HG02678 (cell line): ENCODE measurements around the gene TLX1.

Experiments
- ATAC-seq: cut with Tn5 transposase; IDR thresholded peaks from one replicate; pipeline ENCODE4 v1.9.1; 2021; ENCODE audit warnings: mild to moderate bottlenecking, moderate library complexity; ENCODE audit not compliant: unreplicated experiment

The TLX1 gene

GRCh38 chr10:101111547-101111946 lies 19.6 kb upstream of the TLX1 start:
- no peak for ATAC-seq

DNA sequence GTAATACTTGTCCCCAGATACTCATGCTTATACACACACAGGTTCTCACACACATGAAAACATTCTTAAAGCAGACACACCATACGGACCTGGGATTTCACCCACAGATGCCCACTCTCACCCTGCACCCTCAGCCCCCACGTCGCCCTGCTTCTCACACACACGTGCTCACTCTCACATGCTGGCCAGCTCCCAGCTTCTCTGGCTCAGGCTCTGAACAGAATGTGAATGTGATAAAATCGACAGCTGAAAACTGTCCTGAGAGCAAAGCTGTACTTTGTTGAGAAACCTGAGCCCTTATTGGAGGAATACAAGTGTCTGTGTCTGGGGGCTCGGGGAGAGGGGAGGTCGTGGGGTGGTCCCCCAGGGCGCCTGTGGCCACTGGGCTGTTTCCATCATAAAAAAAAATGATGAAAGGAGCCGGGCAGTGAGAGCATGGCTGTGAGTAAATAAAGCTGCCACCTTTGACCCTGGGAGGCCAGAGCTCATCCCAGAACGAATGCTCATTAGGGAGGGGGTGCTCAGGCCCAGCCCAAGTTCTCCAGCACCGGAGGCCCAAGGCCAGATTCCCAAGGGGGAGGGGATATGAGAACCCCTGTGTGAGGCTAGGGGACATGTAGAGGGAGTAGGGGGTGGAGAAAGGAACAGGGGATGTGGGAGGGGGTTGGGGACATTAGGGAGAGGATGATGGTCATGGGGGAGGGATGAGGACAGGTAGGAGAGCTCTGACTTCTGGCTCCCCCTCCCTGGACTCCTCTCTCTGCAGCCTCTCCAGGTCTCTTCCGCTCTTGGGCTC lies 18.1 kb upstream of the TLX1 start:
- no peak for ATAC-seq

DNA sequence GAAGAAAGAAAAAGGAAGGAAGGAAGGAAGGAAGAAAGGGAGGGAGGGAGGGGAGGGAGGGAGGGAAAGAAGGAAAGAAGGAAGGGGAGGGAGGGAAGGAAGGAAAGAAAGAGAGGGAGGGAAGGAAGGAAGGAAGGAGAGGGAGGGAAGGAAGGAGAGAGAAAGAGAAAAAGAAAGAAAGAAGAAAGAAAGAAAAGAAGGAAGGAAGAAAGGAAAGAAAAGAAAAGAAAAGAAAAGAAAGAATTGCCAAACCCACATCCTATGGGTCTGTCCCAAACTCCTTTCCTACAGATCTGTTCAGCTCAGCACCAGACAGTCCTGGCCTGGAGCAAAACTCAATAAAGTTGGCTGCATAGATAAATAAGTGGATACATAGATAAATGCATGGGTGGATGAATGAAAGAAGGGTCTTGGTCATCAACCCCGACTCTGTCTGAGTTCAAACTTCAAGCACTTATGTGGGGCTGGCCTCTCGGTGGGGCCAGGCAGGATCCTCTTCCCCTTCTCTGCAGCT lies 17.2 kb upstream of the TLX1 start:
- ATAC-seq, result no peak

- ATAC-seq, result no peak
Observed at GRCh38 chr10:101114646-101115045, 16.5 kb upstream of the TLX1 start.

GRCh38 chr10:101116754-101117153 lies 14.3 kb upstream of the TLX1 start:
- ATAC-seq, result no peak

DNA sequence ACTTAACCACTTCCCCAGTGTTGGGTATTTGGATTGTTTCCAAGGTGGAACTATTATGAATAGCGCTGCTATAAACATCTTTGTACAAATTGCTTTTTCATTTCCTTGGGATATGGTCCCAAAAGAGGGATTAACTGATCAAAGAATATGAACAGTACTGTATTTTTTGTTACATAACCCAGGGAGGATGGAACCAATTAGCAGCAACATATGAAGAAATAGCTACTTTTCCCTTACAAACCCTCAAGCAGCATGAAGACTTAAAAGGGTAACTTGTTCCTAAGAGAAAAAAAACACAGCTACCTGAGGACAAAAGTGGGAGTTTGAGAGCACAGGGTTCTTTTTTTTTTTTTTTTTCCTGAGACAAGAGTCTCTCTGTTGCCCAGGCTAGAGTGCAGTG lies 13.1 kb upstream of the TLX1 start:
- ATAC-seq, result no peak

- ATAC-seq, result no peak
Observed at GRCh38 chr10:101120520-101120883, 10.6 kb upstream of the TLX1 start.

GRCh38 chr10:101120884-101121653 lies 10.0 kb upstream of the TLX1 start:
- ATAC-seq, result no peak

- ATAC-seq, result no peak
Observed at GRCh38 chr10:101121654-101122031, 9.5 kb upstream of the TLX1 start.

DNA sequence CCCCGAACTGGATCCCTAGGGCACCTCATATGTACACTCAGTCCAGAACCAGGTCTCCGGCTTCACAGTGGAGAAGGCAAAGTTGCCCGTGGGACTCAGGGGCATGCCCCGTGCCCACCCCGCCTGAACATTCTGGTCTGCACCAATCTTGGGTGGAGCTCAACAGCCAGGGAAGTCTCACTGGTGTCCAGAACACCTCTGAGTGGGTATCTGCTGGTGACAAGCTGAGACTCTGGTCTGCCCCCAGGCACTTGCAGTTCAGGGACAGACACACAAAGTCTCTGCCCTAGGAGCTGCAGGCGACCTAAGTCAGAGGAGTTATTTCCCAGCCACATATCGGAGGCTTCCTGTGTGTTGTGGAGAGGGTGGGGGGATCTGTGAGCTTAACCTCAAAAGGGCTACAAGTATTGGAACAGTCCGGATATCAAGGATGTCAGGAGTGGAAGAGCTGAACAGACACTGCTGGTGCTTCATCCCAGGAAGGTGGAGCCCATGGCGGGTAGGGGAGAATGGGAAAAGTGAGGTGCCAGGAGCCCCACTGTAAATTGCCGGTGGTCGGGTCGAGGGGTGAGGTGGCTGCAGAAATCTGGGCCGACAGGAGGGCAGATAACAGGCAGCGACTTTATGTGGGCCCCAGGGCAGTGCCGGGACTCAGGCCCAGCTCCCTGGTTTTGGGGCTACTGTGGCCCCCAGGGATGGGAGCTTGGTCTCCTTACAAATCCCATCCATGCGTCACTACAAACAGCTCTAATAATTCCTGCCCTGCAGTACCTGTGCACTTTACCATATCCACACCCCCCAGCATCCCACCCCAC lies 8.6 kb upstream of the TLX1 start:
- ATAC-seq, result no peak

GRCh38 chr10:101123085-101123814 lies 7.8 kb upstream of the TLX1 start:
- no peak for ATAC-seq

- ATAC-seq, result no peak
Observed at GRCh38 chr10:101123815-101124617, 7.1 kb upstream of the TLX1 start.

GRCh38 chr10:101124933-101125332 lies 6.2 kb upstream of the TLX1 start:
- no peak for ATAC-seq

DNA sequence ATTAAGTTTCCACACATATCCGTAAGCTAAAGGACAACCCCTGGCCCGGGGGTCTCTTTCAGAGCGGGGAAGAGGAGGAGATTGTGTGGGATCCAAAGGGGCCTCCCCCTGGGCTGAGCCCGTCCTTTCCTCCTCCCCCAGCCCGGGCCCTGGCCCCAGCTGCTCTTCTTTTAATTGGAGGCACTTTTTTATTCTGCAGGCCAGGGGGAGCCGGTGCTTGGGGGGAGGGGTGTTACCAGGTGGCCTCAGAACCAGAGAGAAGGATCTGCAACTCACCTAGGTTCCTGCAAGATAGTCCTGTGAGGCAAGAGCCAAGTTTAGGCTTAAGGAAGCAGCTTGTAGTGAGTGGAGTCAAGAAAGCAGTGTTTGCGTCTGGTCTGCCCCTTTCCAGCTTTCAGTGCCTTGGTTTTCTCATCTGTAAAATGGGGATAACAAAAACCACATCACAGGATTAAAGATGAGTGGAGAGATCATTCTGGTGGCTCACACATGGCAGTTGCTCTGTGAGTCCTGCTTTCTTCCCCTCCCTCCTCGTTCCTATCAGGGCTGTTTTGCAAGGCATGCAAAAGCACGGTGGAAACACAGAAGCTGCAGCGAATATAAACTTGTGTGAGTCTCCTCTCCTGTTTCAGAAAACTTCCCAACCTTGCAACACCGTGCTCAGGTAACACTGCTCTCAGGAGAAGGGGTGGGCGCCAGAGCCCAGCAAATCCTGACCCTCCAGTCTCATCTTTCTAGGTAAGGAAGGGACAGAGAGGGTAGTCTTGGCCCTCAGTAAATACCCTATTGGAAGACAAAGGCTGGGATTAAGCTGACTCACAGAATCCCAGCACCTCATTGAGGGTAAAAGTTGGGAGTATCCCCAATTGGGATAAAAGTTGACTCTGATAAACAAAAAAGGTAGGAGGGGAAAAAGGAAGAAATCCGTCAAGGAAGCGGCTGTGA lies 4.1 kb upstream of the TLX1 start:
- ATAC-seq, result no peak

DNA sequence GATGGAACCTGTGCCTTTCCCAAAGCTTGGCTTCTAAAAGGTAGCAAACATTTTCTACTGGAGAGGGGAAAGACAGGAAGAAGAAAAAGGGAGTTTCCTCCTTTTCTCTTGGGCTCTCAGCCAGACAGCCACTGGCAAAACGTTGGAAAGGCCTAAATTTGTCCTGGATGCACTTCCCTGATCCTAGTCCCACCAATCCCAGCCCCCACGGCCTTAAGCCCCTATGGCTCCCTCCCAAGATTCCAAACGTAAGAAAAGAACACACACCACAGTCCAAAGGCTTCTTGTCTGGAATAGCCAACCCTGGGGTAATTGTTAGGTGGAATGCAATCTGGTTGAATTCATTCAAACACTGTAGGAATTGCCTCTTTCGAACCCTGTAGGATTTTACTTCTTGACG lies 959 bp upstream of the TLX1 start:
- ATAC-seq, result no peak

DNA sequence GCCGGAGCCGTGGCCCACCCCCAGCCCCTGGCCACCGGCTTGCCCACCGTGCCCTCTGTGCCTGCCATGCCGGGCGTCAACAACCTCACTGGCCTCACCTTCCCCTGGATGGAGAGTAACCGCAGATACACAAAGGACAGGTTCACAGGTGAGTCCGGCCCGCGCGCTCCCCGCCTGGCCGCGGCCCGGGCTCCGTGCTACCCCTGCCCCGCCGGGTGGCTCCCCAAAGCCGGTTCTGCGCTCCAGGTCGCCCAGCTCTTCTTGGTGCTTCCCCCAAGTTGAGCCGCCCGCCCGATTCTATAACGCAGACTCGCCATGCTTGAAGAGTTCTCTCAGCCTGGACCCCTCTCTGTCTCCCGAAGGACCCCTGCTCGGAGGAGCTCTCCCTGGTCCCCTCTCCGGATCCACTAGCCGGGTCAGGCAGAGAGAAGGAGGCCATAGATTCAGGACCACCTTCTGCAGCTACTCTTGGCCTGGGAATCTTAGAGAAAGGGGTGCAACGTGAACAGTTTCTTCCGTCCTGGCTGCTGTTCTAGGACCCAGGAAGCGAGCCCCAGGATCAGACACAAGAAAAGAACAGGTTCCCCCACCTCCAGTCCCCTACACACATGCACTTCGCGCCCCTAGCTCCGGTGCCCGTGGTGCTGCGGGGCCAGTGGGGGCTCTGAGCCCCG lies 999 bp downstream of the TLX1 start:
- no peak for ATAC-seq

DNA sequence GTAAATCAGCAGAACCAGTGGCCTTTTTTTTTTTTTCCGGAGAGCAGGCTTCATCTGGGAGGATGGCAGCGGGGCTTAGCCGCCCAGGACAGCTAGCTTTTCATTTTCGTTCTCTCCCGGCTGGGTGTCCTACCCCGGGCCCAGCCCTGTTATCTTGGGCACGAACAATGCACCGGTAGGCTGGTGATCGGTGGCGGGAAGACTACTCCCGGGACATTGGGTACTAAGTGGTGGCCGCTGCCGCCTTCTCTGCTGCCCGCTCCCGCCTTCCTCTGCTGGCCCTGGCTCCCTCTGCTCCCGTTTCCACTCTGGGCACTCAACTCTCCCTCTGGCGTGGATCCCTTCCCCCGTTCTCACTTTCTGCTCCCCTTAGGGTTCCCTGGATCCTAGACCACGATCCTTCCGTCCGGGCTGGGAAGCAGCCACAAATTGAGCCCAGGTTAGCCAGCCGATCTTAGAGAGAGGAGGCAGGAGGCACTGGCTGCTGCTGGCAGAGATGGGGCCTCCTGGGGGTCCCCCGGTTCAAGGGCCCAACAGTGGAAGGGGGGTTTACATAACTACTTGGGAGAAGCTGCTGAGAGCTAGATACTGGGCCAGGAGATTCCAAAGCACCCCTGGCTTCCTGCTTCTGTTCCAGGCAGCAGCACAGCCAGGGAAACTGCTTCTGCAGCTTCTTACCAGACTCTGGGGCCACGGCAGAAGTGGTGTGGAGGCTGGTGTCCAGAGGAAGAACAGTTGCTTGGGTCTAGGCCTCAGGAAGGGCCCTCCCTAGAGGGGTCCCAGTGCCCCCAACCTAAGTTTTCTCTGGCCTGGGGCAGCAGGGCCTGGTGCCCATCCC lies 1.8 kb downstream of the TLX1 start:
- ATAC-seq, result no peak
